WTC11 (cell line): ENCODE results near the gene STEAP1. TPM values are rescaled to one million over a fixed set of nuclear protein-coding genes. Genes with fewer than 3 reads are reported as not detected.

Experiments used
- ATAC-seq: fragments of 200-7000 bp; cut with Tn5 transposase; 2 replicates; pipeline ENCODE4 v1.10.0; 2021; ENCODE audit warnings: mild to moderate bottlenecking, moderate library complexity
- CTCF ChIA-PET: fragments of 300-600 bp; sonication (Branson Sonifier 250); formaldehyde crosslinking; loops from one replicate; lab custom pipeline; 2021; ENCODE audit warnings: antibody characterized with exemption; lab: Charles Lee
- POLR2A ChIA-PET: fragments of 350-600 bp; sonication (Branson Sonifier 250); formaldehyde crosslinking; loops from one replicate; lab custom pipeline; 2021; ENCODE audit warnings: antibody characterized with exemption; lab: Charles Lee
- DNase-seq: peaks from one replicate; pipeline ENCODE4 v3.0.0; 2021; ENCODE audit warnings: low spot score
- H3K27ac Mint-ChIP-seq: 2 replicates; pipeline ENCODE4 v1.8.0; 2021; ENCODE audit warnings: mixed read lengths
- H3K27me3 Mint-ChIP-seq: 2 replicates; pipeline ENCODE4 v1.8.0; 2021; ENCODE audit warnings: low read depth, mild to moderate bottlenecking, moderate library complexity, mixed read lengths
- H3K36me3 Mint-ChIP-seq: 2 replicates; pipeline ENCODE4 v1.8.0; 2021; ENCODE audit warnings: mixed read lengths
- H3K4me1 Mint-ChIP-seq: 2 replicates; pipeline ENCODE4 v1.8.0; 2022; ENCODE audit warnings: mixed read lengths
- H3K4me3 Mint-ChIP-seq: 2 replicates; pipeline ENCODE4 v1.8.0; 2021; ENCODE audit warnings: mild to moderate bottlenecking, moderate library complexity, mixed read lengths
- H3K9me3 Mint-ChIP-seq: 2 replicates; pipeline ENCODE4 v1.8.0; 2021; ENCODE audit warnings: mixed read lengths
- AFF4 ChIP-seq: sonication (generic); formaldehyde crosslinking; IDR thresholded peaks from 2 replicates; pipeline ENCODE4 v1.8.1; 2023; ENCODE audit warnings: mild to moderate bottlenecking, missing genetic modification reagents, borderline replicate concordance
- ATF6 ChIP-seq: sonication (generic); formaldehyde crosslinking; IDR thresholded peaks from 2 replicates; pipeline ENCODE4 v1.8.1; 2023; ENCODE audit warnings: mild to moderate bottlenecking, missing genetic modification reagents
- E2F5 ChIP-seq: sonication (generic); formaldehyde crosslinking; IDR thresholded peaks from 2 replicates; pipeline ENCODE4 v1.8.1; 2022; ENCODE audit warnings: mild to moderate bottlenecking, moderate library complexity, missing genetic modification reagents
- JUN ChIP-seq: sonication (generic); formaldehyde crosslinking; IDR thresholded peaks from 2 replicates; pipeline ENCODE4 v1.8.0; 2023; ENCODE audit warnings: mild to moderate bottlenecking, missing genetic modification reagents
- KAT7 ChIP-seq: sonication (generic); formaldehyde crosslinking; IDR thresholded peaks from 2 replicates; pipeline ENCODE4 v1.8.1; 2023; ENCODE audit warnings: missing genetic modification reagents, mild to moderate bottlenecking, borderline replicate concordance
- NFATC4 ChIP-seq: fragments of 250-450 bp; sonication (Bioruptor Pico); IDR thresholded peaks from 2 replicates; pipeline ENCODE4 v1.9.0; 2021; ENCODE audit warnings: mild to moderate bottlenecking
- NFYB ChIP-seq: sonication (generic); formaldehyde crosslinking; conservative IDR thresholded peaks from 2 replicates; pipeline ENCODE4 v1.8.0; 2022; ENCODE audit warnings: low read depth, missing genetic modification reagents
- SP1 ChIP-seq: sonication (generic); formaldehyde crosslinking; conservative IDR thresholded peaks from 2 replicates; pipeline ENCODE4 v1.8.1; 2022; ENCODE audit warnings: missing genetic modification reagents
- STAT6 ChIP-seq: sonication (generic); formaldehyde crosslinking; conservative IDR thresholded peaks from 2 replicates; pipeline ENCODE4 v1.8.1; 2023; ENCODE audit warnings: mild to moderate bottlenecking, low read depth, missing genetic modification reagents, moderate library complexity
- TP53 ChIP-seq: sonication (generic); formaldehyde crosslinking; IDR thresholded peaks from 2 replicates; pipeline ENCODE4 v1.8.1; 2023; ENCODE audit warnings: mild to moderate bottlenecking, missing genetic modification reagents
- ZBTB43 ChIP-seq: sonication (generic); formaldehyde crosslinking; IDR thresholded peaks from 2 replicates; pipeline ENCODE4 v1.8.1; 2023; ENCODE audit warnings: mild to moderate bottlenecking, missing genetic modification reagents
- ZMAT4 ChIP-seq: fragments of 250-450 bp; sonication (Bioruptor Pico); IDR thresholded peaks from 2 replicates; pipeline ENCODE4 v1.9.0; 2021; ENCODE audit warnings: mild to moderate bottlenecking
- ZNF219 ChIP-seq: sonication (generic); formaldehyde crosslinking; IDR thresholded peaks from 2 replicates; pipeline ENCODE4 v1.8.0; 2023; ENCODE audit warnings: missing genetic modification reagents, mild to moderate bottlenecking, borderline replicate concordance
- ZNF512 ChIP-seq: sonication (generic); formaldehyde crosslinking; IDR thresholded peaks from 2 replicates; pipeline ENCODE4 v1.8.1; 2022; ENCODE audit warnings: missing genetic modification reagents, borderline replicate concordance
- total RNA-seq: library from RNA; stranded (reverse); gene quantifications from 3 replicates; pipeline ENCODE4 v1.2.3, GENCODE V29; 2021

The STEAP1 gene
- total RNA-seq, 1 experiment from 2014 or later: 2.4 TPM

GRCh38 chr7:90211391-90212148, 57.3 kb downstream of the STEAP1 start, which contains the start of gene STEAP2 (continued):
- TF ChIP-seq E2F5 (CRISPR knock-in tag) (peak; percentile 84; the same call in 1 of the 2 replicates), ZMAT4 (CRISPR knock-in tag) (no peak), TP53 (CRISPR knock-in tag) (peak; percentile 78; the same call in 1 of the 2 replicates), AFF4 (CRISPR knock-in tag) (0 out of 2 replicates have a peak, but pooled peaks have one; percentile 54), ZBTB43 (CRISPR knock-in tag) (0 out of 2 replicates have a peak, but pooled peaks have one; percentile 30), JUN (CRISPR knock-in tag) (0 out of 2 replicates have a peak, but pooled peaks have one; percentile 61), NFATC4 (no peak), ATF6 (CRISPR knock-in tag) (no peak), ZNF512 (CRISPR knock-in tag) (no peak), ZNF219 (CRISPR knock-in tag) (peak; percentile 95), KAT7 (CRISPR knock-in tag) (peak; percentile 98)

- peaks cover under 1% of the 10 kb centered on the region; the same call in 1 of the 2 replicates for H3K36me3 Mint-ChIP-seq
- no peak overlapping the region for H3K27ac Mint-ChIP-seq
- H3K9me3 Mint-ChIP-seq: no peaks in the 10 kb centered on the region
- ChIA-PET POLR2A (interaction anchor here (0.6 to 1.8 kb wide), 5 partner anchors 12 to 360 kb away, joined by 3 to 13 read pairs (median 5); no protein-coding TSS in a partner anchor), CTCF (interaction anchor here (0.6 to 2.9 kb wide), 10 partner anchors 11 to 191 kb away, joined by 3 to 29 read pairs (median 7); partner anchors contain the start of genes CFAP69, CLDN12 and STEAP1)
- ATAC-seq (peak; percentile 21), DNase-seq (no peak)
- no peak overlapping the region for H3K4me3 Mint-ChIP-seq
- no peaks in the 10 kb centered on the region for H3K27me3 Mint-ChIP-seq
- TF ChIP-seq NFYB: no peak
- no peak for TF ChIP-seq SP1 (CRISPR knock-in tag)
- 0 out of 2 replicates have a peak, but pooled peaks have one; percentile 4 for TF ChIP-seq STAT6
- TF ChIP-seq, all 79 proteins: peak for 1
- peaks cover 24% of the 10 kb centered on the region for H3K4me1 Mint-ChIP-seq
Observed at GRCh38 chr7:90212149-90212495, 57.9 kb downstream of the STEAP1 start.
